LHCN-M2 (cell line): ENCODE measurements around the gene PTPRN2. TPM values are rescaled to one million over a fixed set of nuclear protein-coding genes. Genes with fewer than 3 reads are reported as not detected.
"Not testable (repeated sequence)": the region's sequence is repeated elsewhere in the genome, so short reads cannot be mapped to it uniquely, and the experiment has no call there.

ENCODE experiments used
- DNase-seq: peaks from one replicate; pipeline ENCODE4 v3.0.0-alpha.2; 2012; ENCODE audit warnings: low read depth
- total RNA-seq: library from RNA; depleted of rRNA; stranded (reverse); fragments of >200 nt; gene quantifications from 2 replicates; pipeline ENCODE4 v1.2.3, GENCODE V29; 2014

The PTPRN2 gene
- total RNA-seq, 1 experiment from 2014 or later, result 0.11 TPM

- no peak for DNase-seq
These were observed 912.1 kb downstream of the PTPRN2 start for GRCh38 chr7:157675427-157675927.

- no peak for DNase-seq
These were observed 912.8 kb downstream of the PTPRN2 start for GRCh38 chr7:157674715-157675426.

GRCh38 chr7:157674027-157674714 is 913.5 kb downstream of the PTPRN2 start:
- DNase-seq, result no peak

- no peak for DNase-seq
These were observed 914.0 kb downstream of the PTPRN2 start for GRCh38 chr7:157673573-157673972.

GRCh38 chr7:157671358-157672255 is 916.0 kb downstream of the PTPRN2 start:
- DNase-seq, result no peak

GRCh38 chr7:157670490-157671357 is 916.9 kb downstream of the PTPRN2 start:
- no peak for DNase-seq

GRCh38 chr7:157669768-157670351 is 917.8 kb downstream of the PTPRN2 start:
- no peak for DNase-seq

- DNase-seq, result no peak
These were observed 918.5 kb downstream of the PTPRN2 start for GRCh38 chr7:157668884-157669767.

GRCh38 chr7:157668221-157668883 is 919.3 kb downstream of the PTPRN2 start:
- DNase-seq, result no peak

GRCh38 chr7:157667731-157668130 is 919.9 kb downstream of the PTPRN2 start:
- no peak for DNase-seq

- DNase-seq, result no peak
These were observed 920.4 kb downstream of the PTPRN2 start for GRCh38 chr7:157667261-157667660.

- no peak for DNase-seq
These were observed 921.0 kb downstream of the PTPRN2 start for GRCh38 chr7:157666530-157667040.

- DNase-seq, result not testable (repeated sequence)
These were observed 922.0 kb downstream of the PTPRN2 start for GRCh38 chr7:157665634-157665988.

GRCh38 chr7:157664871-157665633 is 922.6 kb downstream of the PTPRN2 start:
- no peak for DNase-seq

GRCh38 chr7:157664034-157664433 is 923.6 kb downstream of the PTPRN2 start:
- DNase-seq, result no peak

- no peak for DNase-seq
These were observed 924.5 kb downstream of the PTPRN2 start for GRCh38 chr7:157662981-157663716.

GRCh38 chr7:157662110-157662791 is 925.4 kb downstream of the PTPRN2 start:
- DNase-seq, result no peak
